Smooth muscle cell (in vitro differentiated cells): ENCODE results near the gene ISM1. TPM values are rescaled to one million over a fixed set of nuclear protein-coding genes. Genes with fewer than 3 reads are reported as not detected.

ENCODE experiments used
- DNase-seq: peaks from one replicate; lab custom pipeline; 2025; ENCODE audit not compliant: unreplicated experiment; lab: John Stamatoyannopoulos, UW
- H2AFZ ChIP-seq: fragments of 200-600 bp; sonication (generic); 2 replicates; pipeline ENCODE4 v1.6.0; 2016; ENCODE audit warnings: antibody characterized with exemption, low read depth, mild to moderate bottlenecking
- H3F3A ChIP-seq: fragments of 200-600 bp; sonication (generic); 2 replicates; pipeline ENCODE4 v1.6.0; 2017; ENCODE audit warnings: antibody characterized with exemption, low read depth
- H3K27ac ChIP-seq: fragments of 200-600 bp; sonication (generic); 2 replicates; pipeline ENCODE4 v1.5.1; 2016; ENCODE audit warnings: low read depth, mild to moderate bottlenecking
- H3K27me3 ChIP-seq: fragments of 200-600 bp; sonication (generic); 2 replicates; pipeline ENCODE4 v1.6.1; 2016; ENCODE audit warnings: low read depth, mild to moderate bottlenecking
- H3K36me3 ChIP-seq: fragments of 200-600 bp; sonication (generic); 2 replicates; pipeline ENCODE4 v1.5.1; 2016; ENCODE audit warnings: low read depth
- H3K4me1 ChIP-seq: fragments of 200-600 bp; sonication (generic); 2 replicates; pipeline ENCODE4 v1.5.1; 2016; ENCODE audit warnings: low read depth
- H3K4me2 ChIP-seq: fragments of 200-600 bp; sonication (generic); 2 replicates; pipeline ENCODE4 v1.6.0; 2016; ENCODE audit warnings: mild to moderate bottlenecking
- H3K4me3 ChIP-seq: fragments of 200-600 bp; sonication (generic); 2 replicates; pipeline ENCODE4 v1.5.1; 2016; ENCODE audit warnings: mild to moderate bottlenecking
- H3K79me2 ChIP-seq: fragments of 200-600 bp; sonication (generic); 2 replicates; pipeline ENCODE4 v1.6.0; 2016; ENCODE audit warnings: low read depth, mild to moderate bottlenecking
- H3K9ac ChIP-seq: fragments of 200-600 bp; sonication (generic); 2 replicates; pipeline ENCODE4 v1.6.0; 2016; ENCODE audit warnings: low read depth
- H3K9me3 ChIP-seq: fragments of 200-600 bp; sonication (generic); replicated peaks from 2 replicates; pipeline ENCODE4 v1.5.1; 2016; ENCODE audit warnings: low read depth
- H4K20me1 ChIP-seq: fragments of 200-600 bp; sonication (generic); 2 replicates; pipeline ENCODE4 v1.6.0; 2016; ENCODE audit warnings: low read depth
- CTCF ChIP-seq: fragments of 200-600 bp; sonication (generic); IDR thresholded peaks from 2 replicates; pipeline ENCODE4 v1.5.1; 2017; ENCODE audit warnings: borderline replicate concordance, mild to moderate bottlenecking, antibody characterized with exemption; ENCODE audit not compliant: insufficient read depth, poor library complexity, severe bottlenecking
- WGBS: methylation state at CpG from one replicate; pipeline ENCODE4 v1.1.7; 2016; ENCODE audit warnings: low lambda C conversion rate; 5-methylcytosine and 5-hydroxymethylcytosine counted together
- polyA plus RNA-seq: library from polyadenylated mRNA; unstranded; fragments of >200 nt; fragmentation: Nextera tagmentation; extraction: Ambion mirVana; gene quantifications from 2 replicates; pipeline ENCODE4 v1.2.1, GENCODE V29; 2016
- total RNA-seq: library from RNA; depleted of rRNA; stranded (reverse); fragments of >200 nt; gene quantifications from 2 replicates; pipeline ENCODE4 v1.2.3, GENCODE V29; 2014

ISM1 gene
- total and polyA plus RNA-seq, 2 experiments from 2014 or later: 2.6 to 3.5 TPM

GRCh38 chr20:13318871-13319521 lies 97.9 kb downstream of the ISM1 start:
- H4K20me1 ChIP-seq: no peaks in the 10 kb centered on the region

GRCh38 chr20:13320702-13321101 lies 99.6 kb downstream of the ISM1 start:
- WGBS: 98% methylated on average over 4 of the region's 4 CpGs
- no peaks in the 10 kb centered on the region for H3K36me3 ChIP-seq
- no peak for DNase-seq
- no peak overlapping the region for H3K4me3 ChIP-seq
- no peaks in the 10 kb centered on the region for H4K20me1 ChIP-seq
- H3F3A ChIP-seq: no peaks in the 10 kb centered on the region
- H2AFZ ChIP-seq: no peak overlapping the region
- peaks cover 10% of the 10 kb centered on the region for H3K4me1 ChIP-seq
- H3K27ac ChIP-seq: no peak overlapping the region
- no peaks in the 10 kb centered on the region for H3K79me2 ChIP-seq
- H3K4me2 ChIP-seq: no peak overlapping the region
- H3K27me3 ChIP-seq: no peaks in the 10 kb centered on the region
- no peak for TF ChIP-seq CTCF
- no peak overlapping the region for H3K9ac ChIP-seq
- H3K9me3 ChIP-seq: peaks cover 8% of the 10 kb centered on the region

More at GRCh38 chr20:13318871-13319521, 97.9 kb downstream of the ISM1 start:
- H3K36me3 ChIP-seq: no peaks in the 10 kb centered on the region
- no peaks in the 10 kb centered on the region for H3F3A ChIP-seq
- no peak overlapping the region for H3K4me3 ChIP-seq
- H3K79me2 ChIP-seq: no peaks in the 10 kb centered on the region
- DNase-seq: no peak
- no peak overlapping the region for H3K9ac ChIP-seq
- H2AFZ ChIP-seq: no peak overlapping the region
- H3K27ac ChIP-seq: no peak overlapping the region
- 71% methylated on average over 5 of the region's 5 CpGs for WGBS
- no peak overlapping the region for H3K4me2 ChIP-seq
- TF ChIP-seq CTCF: no peak
- no peaks in the 10 kb centered on the region for H3K27me3 ChIP-seq
- peaks cover 10% of the 10 kb centered on the region for H3K4me1 ChIP-seq
- peaks cover 8% of the 10 kb centered on the region for H3K9me3 ChIP-seq

- WGBS: 83% methylated on average over 7 of the region's 7 CpGs
Observed at GRCh38 chr20:13321416-13321815, 100.3 kb downstream of the ISM1 start.

More at GRCh38 chr20:13321416-13321815, 100.3 kb downstream of the ISM1 start:
- H3K4me2 ChIP-seq: no peak overlapping the region
- H3K27ac ChIP-seq: no peak overlapping the region
- H2AFZ ChIP-seq: no peak overlapping the region
- no peaks in the 10 kb centered on the region for H4K20me1 ChIP-seq
- H3K9me3 ChIP-seq: peaks cover 5% of the 10 kb centered on the region
- H3K4me1 ChIP-seq: peaks cover 10% of the 10 kb centered on the region
- H3K4me3 ChIP-seq: no peak overlapping the region
- TF ChIP-seq CTCF: no peak
- no peaks in the 10 kb centered on the region for H3K36me3 ChIP-seq
- no peaks in the 10 kb centered on the region for H3F3A ChIP-seq
- DNase-seq: no peak
- H3K27me3 ChIP-seq: no peaks in the 10 kb centered on the region
- no peak overlapping the region for H3K9ac ChIP-seq
- no peaks in the 10 kb centered on the region for H3K79me2 ChIP-seq
